22Rv1 (cell line): ENCODE measurements around the gene RBX1.

Experiments used
- CTCF ChIP-seq: fragments of 450-650 bp; IDR thresholded peaks from 2 replicates; pipeline ENCODE4 v1.5.1; 2017; ENCODE audit warnings: mild to moderate bottlenecking
- ZFX ChIP-seq: fragments of 450-650 bp; IDR thresholded peaks from 2 replicates; pipeline ENCODE4 v1.6.1; 2017; ENCODE audit warnings: antibody characterized with exemption, borderline replicate concordance

GRCh38 chr22:40965936-40966725, 15.0 kb downstream of the RBX1 start:
- TF ChIP-seq CTCF = no peak
- TF ChIP-seq ZFX = no peak
